H1 (cell line): ENCODE results near the gene CDH12. TPM values are rescaled to one million over a fixed set of nuclear protein-coding genes. Genes with fewer than 3 reads are reported as not detected.

Source experiments
- CTCF ChIA-PET: fragments of 300-600 bp; sonication (Branson Sonifier 250); formaldehyde crosslinking; loops from one replicate; lab custom pipeline; 2021; ENCODE audit not compliant: partially characterized antibody; lab: Charles Lee
- POLR2A ChIA-PET: fragments of 300-600 bp; sonication (Branson Sonifier 250); formaldehyde crosslinking; loops from one replicate; lab custom pipeline; 2021; ENCODE audit warnings: inconsistent platforms; ENCODE audit not compliant: partially characterized antibody; lab: Charles Lee
- DNase-seq, 2 experiments: peaks; one replicate each; pipeline versions ENCODE4 v3.0.0 to v3.0.0-alpha.2; 2010 to 2022; ENCODE audit warnings: low spot score in 2 of 2, low read depth in 1 of 2, mixed read lengths in 1 of 2
- FAIRE-seq: peaks from 2 replicates; lab custom pipeline; 2011; peaks lifted over from hg19 to GRCh38; lab: Jason Lieb, UNC
- H2AFZ ChIP-seq: 2 replicates; pipeline ENCODE4 v1.8.1; 2012; ENCODE audit warnings: low read length, inconsistent platforms
- H2AK5ac ChIP-seq: 2 replicates; pipeline ENCODE4 v1.6.1; 2013; ENCODE audit warnings: low read depth, low read length
- H2BK120ac ChIP-seq: replicated peaks from 2 replicates; pipeline ENCODE3; 2013; ENCODE audit warnings: low read depth, low read length, inconsistent platforms
- H2BK12ac ChIP-seq: 2 replicates; pipeline ENCODE4 v1.6.1; 2013; ENCODE audit warnings: low read depth, low read length
- H2BK15ac ChIP-seq: 2 replicates; pipeline ENCODE4 v1.6.1; 2013; ENCODE audit warnings: low read length
- H2BK20ac ChIP-seq: 2 replicates; pipeline ENCODE4 v1.6.1; 2013; ENCODE audit warnings: low read length
- H2BK5ac ChIP-seq: 2 replicates; pipeline ENCODE4 v1.6.1; 2013; ENCODE audit warnings: low read depth, low read length
- H3K14ac ChIP-seq: 2 replicates; pipeline ENCODE4 v1.6.1; 2013; ENCODE audit warnings: inconsistent platforms; ENCODE audit not compliant: insufficient read length
- H3K18ac ChIP-seq: 2 replicates; pipeline ENCODE4 v1.6.1; 2013; ENCODE audit warnings: low read length; ENCODE audit errors: extremely low read depth
- H3K23ac ChIP-seq: 2 replicates; pipeline ENCODE4 v1.6.1; 2013; ENCODE audit warnings: inconsistent platforms; ENCODE audit not compliant: insufficient read length
- H3K23me2 ChIP-seq: 2 replicates; pipeline ENCODE4 v1.6.1; 2013; ENCODE audit warnings: low read depth, low read length
- H3K27ac ChIP-seq: 2 replicates; pipeline ENCODE4 v1.6.1; 2011; ENCODE audit warnings: low read depth, low read length, inconsistent platforms
- H3K27me3 ChIP-seq, 4 experiments: replicated peaks in 1 of 4; 1 replicate in 1 of 4; 2 replicates in 3 of 4; pipeline versions ENCODE4 v1.6.1 to v1.8.1; 2011 to 2013; ENCODE audit warnings: low read length in 3 of 4, mild to moderate bottlenecking in 3 of 4, inconsistent platforms in 2 of 4, mixed read lengths in 2 of 4, moderate library complexity in 1 of 4; ENCODE audit not compliant: control insufficient read depth in 3 of 4, insufficient read depth in 3 of 4; ENCODE audit errors: extremely low read depth in 1 of 4
- H3K36me3 ChIP-seq, 4 experiments: 2 replicates each; pipeline versions ENCODE4 v1.6.1 to v1.8.1; 2011 to 2013; ENCODE audit warnings: mild to moderate bottlenecking in 4 of 4, low read length in 3 of 4, moderate library complexity in 2 of 4, control low read depth in 1 of 4, inconsistent platforms in 1 of 4; ENCODE audit not compliant: insufficient read depth in 4 of 4, control insufficient read depth in 2 of 4
- H3K4ac ChIP-seq: replicated peaks from 2 replicates; pipeline ENCODE3; 2013; ENCODE audit warnings: low read length, low read depth, mixed read lengths, inconsistent platforms; ENCODE audit not compliant: insufficient read length
- H3K4me1 ChIP-seq, 4 experiments: replicated peaks in 1 of 4; 1 replicate in 1 of 4; 2 replicates in 3 of 4; pipeline versions ENCODE4 v1.6.1 to v1.8.1; 2011 to 2013; ENCODE audit warnings: low read length in 3 of 4, inconsistent platforms in 2 of 4, mixed read lengths in 1 of 4; ENCODE audit not compliant: insufficient read depth in 4 of 4, control insufficient read depth in 3 of 4
- H3K4me2 ChIP-seq, 2 experiments: 2 replicates each; pipeline versions ENCODE4 v1.6.1 to v1.8.1; 2011 to 2013; ENCODE audit warnings: low read depth in 2 of 2, low read length in 2 of 2, control low read depth in 1 of 2, inconsistent platforms in 1 of 2, mild to moderate bottlenecking in 1 of 2; ENCODE audit not compliant: insufficient read depth in 1 of 2
- H3K4me3 ChIP-seq, 4 experiments: fragments of 200-600, 300-600 bp in 1 of 4; sonication (generic), shearing (Covaris generic), sonication (Bioruptor Twin) in 1 of 4; 2 replicates each; pipeline versions ENCODE4 v1.5.1 to v1.8.1; 2011 to 2016; ENCODE audit warnings: low read length in 4 of 4, low read depth in 3 of 4, control low read depth in 2 of 4, inconsistent platforms in 2 of 4, mild to moderate bottlenecking in 2 of 4, mixed read lengths in 1 of 4, moderate library complexity in 1 of 4; ENCODE audit not compliant: insufficient read depth in 2 of 4; ENCODE audit errors: extremely low read depth in 1 of 4
- H3K56ac ChIP-seq: replicated peaks from 2 replicates; pipeline ENCODE3; 2013; ENCODE audit warnings: low read depth, mild to moderate bottlenecking, mixed read lengths, low read length, inconsistent platforms; ENCODE audit not compliant: insufficient read length
- H3K79me1 ChIP-seq: 2 replicates; pipeline ENCODE4 v1.6.1; 2013; ENCODE audit warnings: low read depth, low read length, control low read depth
- H3K79me2 ChIP-seq, 2 experiments: 2 replicates each; pipeline versions ENCODE4 v1.6.1 to v1.8.1; 2012 to 2013; ENCODE audit warnings: low read length in 2 of 2, mild to moderate bottlenecking in 2 of 2, inconsistent platforms in 1 of 2; ENCODE audit not compliant: insufficient read depth in 2 of 2, control insufficient read depth in 1 of 2
- H3K9ac ChIP-seq, 4 experiments: replicated peaks in 1 of 4; 1 replicate in 1 of 4; 2 replicates in 3 of 4; pipeline versions ENCODE4 v1.6.1 to v1.8.1; 2011 to 2013; ENCODE audit warnings: low read depth in 3 of 4, low read length in 3 of 4, control low read depth in 2 of 4, mild to moderate bottlenecking in 2 of 4, moderate library complexity in 2 of 4, inconsistent platforms in 1 of 4; ENCODE audit errors: extremely low read depth in 1 of 4
- H3K9me3 ChIP-seq, 2 experiments: 2 replicates each; pipeline versions ENCODE4 v1.6.1 to v1.8.1; 2012 to 2013; ENCODE audit warnings: mild to moderate bottlenecking in 2 of 2, moderate library complexity in 2 of 2, control low read depth in 1 of 2, inconsistent platforms in 1 of 2, low read depth in 1 of 2, low read length in 1 of 2, mixed read lengths in 1 of 2; ENCODE audit not compliant: insufficient read depth in 2 of 2
- H4K20me1 ChIP-seq, 2 experiments: replicated peaks in 1 of 2; 2 replicates each; pipeline versions ENCODE3 to v1.8.1; 2011 to 2013; ENCODE audit warnings: inconsistent platforms in 2 of 2, low read length in 2 of 2, mild to moderate bottlenecking in 1 of 2; ENCODE audit not compliant: insufficient read depth in 2 of 2, control insufficient read depth in 1 of 2
- H4K5ac ChIP-seq: 2 replicates; pipeline ENCODE4 v1.6.1; 2013; ENCODE audit warnings: low read length, low read depth, mixed read lengths, inconsistent platforms; ENCODE audit not compliant: insufficient read length
- H4K8ac ChIP-seq: 2 replicates; pipeline ENCODE4 v1.8.0; 2013; ENCODE audit warnings: mild to moderate bottlenecking, moderate library complexity, low read length, inconsistent platforms; ENCODE audit not compliant: insufficient read depth; ENCODE audit errors: extremely low read depth
- H4K91ac ChIP-seq: replicated peaks from 2 replicates; pipeline ENCODE3; 2013; ENCODE audit warnings: low read length, mixed read lengths, inconsistent platforms; ENCODE audit not compliant: insufficient read length
- CREB1 ChIP-seq: IDR thresholded peaks from 2 replicates; pipeline ENCODE4 v1.6.1; 2012; ENCODE audit warnings: inconsistent platforms
- MAFK ChIP-seq: IDR thresholded peaks from 2 replicates; pipeline ENCODE4 v1.6.1; 2012; ENCODE audit warnings: low read depth, mild to moderate bottlenecking, improper control_type of control experiment, low read length
- WGBS, 2 experiments: shearing (Covaris generic) in 1 of 2; methylation state at CpG; one replicate each; pipeline versions ENCODE4 v1.1.6 to v1.1.7; 2013 to 2015; ENCODE audit warnings: low lambda C conversion rate in 2 of 2, mixed read lengths in 2 of 2, inconsistent platforms in 1 of 2, low coverage in 1 of 2, missing lambda C conversion rate in 1 of 2; ENCODE audit not compliant: insufficient replicate concordance in 2 of 2, insufficient coverage in 1 of 2, insufficient read length in 1 of 2; ENCODE audit errors: extremely low coverage in 1 of 2, missing lambda C conversion rate in 1 of 2; 5-methylcytosine and 5-hydroxymethylcytosine counted together
- polyA plus RNA-seq, 7 experiments: library from polyadenylated mRNA; depleted of rRNA in 3 of 7; stranded (reverse) in 5 of 7; unstranded in 2 of 7; fragments of >200 nt in 5 of 7; fragments of 200-250 nt in 2 of 7; gene quantifications; 1 replicate in 5 of 7; 2 replicates in 1 of 7; 4 replicates in 1 of 7; pipeline versions ENCODE4 v1.2.1 to v1.2.3, GENCODE V29; 2011 to 2013; ENCODE audit warnings: missing spikeins in 2 of 7, mixed read lengths in 2 of 7
- total RNA-seq: library from RNA; stranded (reverse); fragmentation: NEBNext Ultra II Directional; extraction: Animal tissue kit (Norgen Biotek cat#: 25700); gene quantifications from 2 replicates; pipeline ENCODE4 v1.2.1, GENCODE V29; 2021

Gene CDH12
- total and polyA plus RNA-seq, 2 of the 8 experiments (the other 6 are each of a cell fraction or from before 2014, with no cell fraction given) = 0.03 TPM; not detected in 1

DNA sequence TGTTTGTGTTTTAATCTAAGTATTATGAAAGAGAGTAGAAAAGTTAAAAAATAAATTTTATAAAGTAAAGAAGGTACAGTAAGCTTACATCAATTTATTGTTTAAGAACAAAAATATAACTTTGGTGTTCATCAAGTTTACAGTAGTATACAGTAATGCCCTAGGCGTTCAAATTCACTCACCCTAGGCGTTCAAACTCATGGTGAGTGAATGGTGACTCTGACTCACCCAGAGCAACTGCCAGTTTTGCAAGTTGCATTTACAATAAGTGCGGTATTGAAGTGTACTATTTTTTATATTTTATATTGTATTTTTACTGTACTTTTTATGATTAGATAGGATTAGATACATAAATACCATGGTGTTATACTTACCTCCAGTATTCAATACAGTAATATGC lies 421.3 kb downstream of the CDH12 start:
- Histone ChIP-seq H3K9ac (no peak overlapping the region), H3K9me3 (no peaks in the 10 kb centered on the region), H3K4me1 (no peaks in the 10 kb centered on the region), H2BK20ac (no peak overlapping the region), H3K4me3 (no peak overlapping the region), H3K27me3 (no peaks in the 10 kb centered on the region), H2BK5ac (no peak overlapping the region), H4K5ac (no peak overlapping the region), H2BK12ac (no peak overlapping the region), H3K4me2 (no peak overlapping the region), H2AK5ac (no peak overlapping the region), H3K4ac (no peak overlapping the region), H3K36me3 (no peaks in the 10 kb centered on the region), H3K18ac (no peak overlapping the region), H3K79me2 (no peaks in the 10 kb centered on the region), H3K23me2 (no peaks in the 10 kb centered on the region), H4K20me1 (no peaks in the 10 kb centered on the region), H3K56ac (no peak overlapping the region), H4K8ac (no peak overlapping the region), H2AFZ (no peak overlapping the region), H2BK120ac (no peak overlapping the region), H2BK15ac (no peak overlapping the region), H3K79me1 (no peaks in the 10 kb centered on the region), H3K27ac (no peak overlapping the region), H3K14ac (no peak overlapping the region), H4K91ac (no peak overlapping the region), H3K23ac (no peak overlapping the region)
- 84% methylated on average over 3 of the region's 3 CpGs; no CpG with 5 or more reads in 1 of the 2 experiments for WGBS, 2 experiments
- DNase-seq = no peak
- FAIRE-seq = no peak
- TF ChIP-seq MAFK (no peak), CREB1 (no peak)
- POLR2A ChIA-PET = no interaction called here
- CTCF ChIA-PET = interaction anchor here (0.8 kb wide), 1 partner anchor 14 kb away, joined by 3 read pairs; no protein-coding TSS in a partner anchor
